H9 (cell line): ENCODE data around the gene DUSP23. TPM values are rescaled to one million over a fixed set of nuclear protein-coding genes. Genes with fewer than 3 reads are reported as not detected.

Experiments used
- DNase-seq: peaks from one replicate; pipeline ENCODE4 v3.0.0-alpha.2; 2017
- H2AFZ ChIP-seq: one replicate; pipeline ENCODE4 v1.6.1; 2013; ENCODE audit warnings: mild to moderate bottlenecking, low read length, control low read depth, moderate library complexity
- H2AK5ac ChIP-seq: 2 replicates; pipeline ENCODE4 v1.6.1; 2013; ENCODE audit warnings: low read length, control low read depth, mixed read lengths; ENCODE audit not compliant: insufficient read length
- H2BK120ac ChIP-seq: one replicate; pipeline ENCODE4 v1.6.1; 2013; ENCODE audit warnings: low read depth, mild to moderate bottlenecking, low read length, control low read depth, inconsistent platforms; ENCODE audit not compliant: poor library complexity, severe bottlenecking
- H2BK12ac ChIP-seq: 2 replicates; pipeline ENCODE4 v1.6.1; 2013; ENCODE audit warnings: low read length, control low read depth, mixed read lengths, low read depth; ENCODE audit not compliant: insufficient read length
- H2BK15ac ChIP-seq: 2 replicates; pipeline ENCODE4 v1.6.1; 2013; ENCODE audit warnings: low read depth, low read length, control low read depth
- H2BK20ac ChIP-seq: one replicate; pipeline ENCODE4 v1.6.1; 2013; ENCODE audit warnings: low read depth, mild to moderate bottlenecking, low read length, control low read depth, inconsistent platforms; ENCODE audit not compliant: poor library complexity, severe bottlenecking
- H2BK5ac ChIP-seq: 2 replicates; pipeline ENCODE4 v1.6.1; 2013; ENCODE audit warnings: low read length, control low read depth, mixed read lengths; ENCODE audit not compliant: insufficient read length
- H3K14ac ChIP-seq: 2 replicates; pipeline ENCODE4 v1.6.1; 2013; ENCODE audit warnings: low read length, control low read depth; ENCODE audit not compliant: insufficient read depth
- H3K18ac ChIP-seq: 2 replicates; pipeline ENCODE4 v1.6.1; 2013; ENCODE audit warnings: low read depth, mild to moderate bottlenecking, mixed read lengths, low read length, control low read depth; ENCODE audit not compliant: insufficient read length
- H3K23ac ChIP-seq: 2 replicates; pipeline ENCODE4 v1.6.1; 2013; ENCODE audit warnings: low read length, control low read depth, mixed read lengths, low read depth; ENCODE audit not compliant: insufficient read length
- H3K23me2 ChIP-seq: 2 replicates; pipeline ENCODE4 v1.6.1; 2013; ENCODE audit warnings: low read depth, mild to moderate bottlenecking, mixed read lengths, low read length, control low read depth; ENCODE audit not compliant: insufficient read length, poor library complexity, severe bottlenecking
- H3K27ac ChIP-seq: 2 replicates; pipeline ENCODE4 v1.5.1; 2013; ENCODE audit warnings: low read length, control low read depth, mixed read lengths, low read depth; ENCODE audit not compliant: insufficient read length
- H3K27me3 ChIP-seq: 2 replicates; pipeline ENCODE4 v1.6.1; 2013; ENCODE audit warnings: low read length, control low read depth, inconsistent platforms; ENCODE audit not compliant: insufficient read depth
- H3K4ac ChIP-seq: 2 replicates; pipeline ENCODE4 v1.6.1; 2013; ENCODE audit warnings: low read depth, mild to moderate bottlenecking, control low read depth, inconsistent platforms, low read length, moderate library complexity
- H3K4me1 ChIP-seq: 2 replicates; pipeline ENCODE4 v1.6.1; 2013; ENCODE audit warnings: low read length, control low read depth, inconsistent platforms; ENCODE audit not compliant: insufficient read depth
- H3K4me2 ChIP-seq: 2 replicates; pipeline ENCODE4 v1.6.1; 2013; ENCODE audit warnings: low read length, control low read depth, mixed read lengths; ENCODE audit not compliant: insufficient read length, insufficient read depth
- H3K56ac ChIP-seq: 2 replicates; pipeline ENCODE4 v1.6.1; 2013; ENCODE audit warnings: low read depth, mild to moderate bottlenecking, mixed read lengths, low read length, control low read depth; ENCODE audit not compliant: insufficient read length
- H3K79me1 ChIP-seq: 2 replicates; pipeline ENCODE4 v1.6.1; 2013; ENCODE audit warnings: low read depth, mild to moderate bottlenecking, moderate library complexity, low read length, control low read depth, inconsistent platforms; ENCODE audit not compliant: insufficient read depth, poor library complexity, severe bottlenecking
- H3K79me2 ChIP-seq: 2 replicates; pipeline ENCODE4 v1.6.1; 2013; ENCODE audit warnings: low read length, control low read depth, inconsistent platforms; ENCODE audit not compliant: insufficient read depth
- H3K9ac ChIP-seq: 2 replicates; pipeline ENCODE4 v1.6.1; 2013; ENCODE audit warnings: low read length, control low read depth, mixed read lengths; ENCODE audit not compliant: insufficient read length; ENCODE audit errors: extremely low read depth
- H3K9me3 ChIP-seq: one replicate; pipeline ENCODE4 v1.6.1; 2013; ENCODE audit warnings: low read depth, low read length, inconsistent platforms; ENCODE audit not compliant: control insufficient read depth
- H3T11ph ChIP-seq: one replicate; pipeline ENCODE4 v1.6.1; 2013; ENCODE audit warnings: mild to moderate bottlenecking, low read length, control low read depth, inconsistent platforms
- H4K20me1 ChIP-seq: one replicate; pipeline ENCODE4 v1.6.1; 2013; ENCODE audit not compliant: control insufficient read depth, insufficient read length, insufficient read depth
- H4K5ac ChIP-seq: 2 replicates; pipeline ENCODE4 v1.6.1; 2013; ENCODE audit warnings: low read depth, mild to moderate bottlenecking, mixed read lengths, low read length, control low read depth; ENCODE audit not compliant: insufficient read length
- H4K8ac ChIP-seq: replicated peaks from 2 replicates; pipeline ENCODE4 v1.6.1; 2013; ENCODE audit warnings: low read length, control low read depth, mixed read lengths, low read depth; ENCODE audit not compliant: insufficient read length
- H4K91ac ChIP-seq: 2 replicates; pipeline ENCODE4 v1.6.1; 2013; ENCODE audit warnings: low read depth, mild to moderate bottlenecking, moderate library complexity, mixed read lengths, low read length, control low read depth; ENCODE audit not compliant: insufficient read length
- H3K27ac Mint-ChIP-seq, 3 experiments: 2 replicates in 2 of 3; 3 replicates in 1 of 3; pipeline ENCODE4 v1.8.0; 2020 to 2021; ENCODE audit warnings: mixed read lengths in 3 of 3, mild to moderate bottlenecking in 1 of 3, moderate library complexity in 1 of 3
- H3K27me3 Mint-ChIP-seq: 2 replicates; pipeline ENCODE4 v1.8.0; 2021; ENCODE audit warnings: low read depth, mild to moderate bottlenecking, moderate library complexity, mixed read lengths
- H3K36me3 Mint-ChIP-seq, 3 experiments: 2 replicates in 2 of 3; 3 replicates in 1 of 3; pipeline ENCODE4 v1.8.0; 2020 to 2021; ENCODE audit warnings: low read depth in 3 of 3, mixed read lengths in 3 of 3; ENCODE audit not compliant: insufficient read depth in 1 of 3
- H3K4me1 Mint-ChIP-seq, 2 experiments: 2 replicates each; pipeline ENCODE4 v1.8.0; 2020; ENCODE audit warnings: mixed read lengths in 2 of 2
- H3K4me3 Mint-ChIP-seq, 2 experiments: 2 replicates in 1 of 2; 3 replicates in 1 of 2; pipeline ENCODE4 v1.8.0; 2020 to 2021; ENCODE audit warnings: mild to moderate bottlenecking in 2 of 2, mixed read lengths in 2 of 2, moderate library complexity in 1 of 2
- H3K9me3 Mint-ChIP-seq, 2 experiments: 2 replicates in 1 of 2; 3 replicates in 1 of 2; pipeline ENCODE4 v1.8.0; 2020; ENCODE audit warnings: mild to moderate bottlenecking in 2 of 2, mixed read lengths in 2 of 2, moderate library complexity in 1 of 2
- CTCF ChIP-seq: fragments of 200-600 bp; sonication (generic); conservative IDR thresholded peaks from 3 replicates; pipeline ENCODE4 v1.8.0; 2021; ENCODE audit warnings: antibody characterized with exemption, mild to moderate bottlenecking
- WGBS: extraction: QIAGEN DNeasy Blood & Tissue Kit; methylation state at CpG from one replicate; pipeline ENCODE4 v1.1.7; 2013; ENCODE audit warnings: missing lambda C conversion rate, low lambda C conversion rate, mixed read lengths; ENCODE audit not compliant: insufficient read length; ENCODE audit errors: extremely low coverage; 5-methylcytosine and 5-hydroxymethylcytosine counted together
- total RNA-seq: library from RNA; stranded (reverse); gene quantifications from 2 replicates; pipeline ENCODE4 v1.2.1, GENCODE V29; 2021

Gene DUSP23
- total RNA-seq, 1 experiment from 2014 or later = 25.0 TPM

- H3K4me1 Mint-ChIP-seq = peaks cover 10 to 16% of the 10 kb centered on the region in 2 experiments
- Histone ChIP-seq H3T11ph (no peak overlapping the region), H3K23ac (no peak overlapping the region), H4K20me1 (no peaks in the 10 kb centered on the region), H4K5ac (no peak overlapping the region), H3K23me2 (no peaks in the 10 kb centered on the region), H2BK12ac (no peak overlapping the region), H3K27ac (no peak overlapping the region), H3K56ac (no peak overlapping the region), H2BK5ac (no peak overlapping the region), H3K79me1 (no peaks in the 10 kb centered on the region), H2BK15ac (no peak overlapping the region), H3K9ac (no peak overlapping the region), H3K4me2 (no peak overlapping the region), H3K4me1 (no peaks in the 10 kb centered on the region), H3K79me2 (no peaks in the 10 kb centered on the region), H3K27me3 (no peaks in the 10 kb centered on the region), H2BK20ac (no peak overlapping the region), H3K14ac (no peak overlapping the region), H2AFZ (no peak overlapping the region), H3K18ac (no peak overlapping the region), H2AK5ac (no peak overlapping the region), H4K8ac (no peak overlapping the region), H2BK120ac (no peak overlapping the region), H4K91ac (no peak overlapping the region), H3K9me3 (no peaks in the 10 kb centered on the region), H3K4ac (no peak overlapping the region)
- H3K27ac Mint-ChIP-seq = no peak overlapping the region
- H3K27me3 Mint-ChIP-seq = peaks cover 8% of the 10 kb centered on the region
- WGBS = no CpG with 5 or more reads among the region's 1 CpG
- H3K9me3 Mint-ChIP-seq = peaks cover 5 to 6% of the 10 kb centered on the region in 2 experiments; a peak in 3 of 5 replicates
- no peak overlapping the region for H3K4me3 Mint-ChIP-seq
- TF ChIP-seq CTCF = no peak
- DNase-seq = no peak
- H3K36me3 Mint-ChIP-seq = no peaks in the 10 kb centered on the region; a peak in 1 of 7 replicates
Measured at GRCh38 chr1:159763686-159764085, 17.1 kb upstream of the DUSP23 start.
